ENCODE data around the gene OBSCN. TPM values are rescaled to one million over a fixed set of nuclear protein-coding genes. Genes with fewer than 3 reads are reported as not detected.

Gene OBSCN
- total and polyA plus RNA-seq, 2 of the 13 experiments (the other 11 are each of a cell fraction or from before 2014, with no cell fraction given) = 0.20 TPM

GRCh38 chr1:228302086-228302485 is 94.2 kb downstream of the OBSCN start:
- intact Hi-C loops (cut with micrococcal nuclease; ENCODE audit: unreplicated experiment) = no loop called here
- Histone ChIP-seq H3K4me2 (ENCODE audit: low read depth, low read length) (no peak overlapping the region), H3K4me1 (ENCODE audit: insufficient read depth, low read length) (no peaks in the 10 kb centered on the region), H4K20me1 (ENCODE audit: insufficient read depth, low read length) (no peaks in the 10 kb centered on the region), H3K27ac (ENCODE audit: extremely low read length, insufficient read depth, low read length) (no peak overlapping the region), H3K9me3 (ENCODE audit: low read length) (peaks cover 25% of the 10 kb centered on the region), H3K27me3 (ENCODE audit: control insufficient read depth in 1 of 2, insufficient read depth in 2 of 2, low read length in 2 of 2) (peaks cover 4 to 22% of the 10 kb centered on the region in 2 experiments; a peak in 4 of 5 replicates), H3K36me3 (replicated peaks in 1 of 2; ENCODE audit: control insufficient read depth in 1 of 2, insufficient read depth in 2 of 2, low read length in 2 of 2) (no peaks in the 10 kb centered on the region), H3K9ac (ENCODE audit: insufficient read depth, low read depth, low read length) (no peak overlapping the region), H3K4me3 (replicated peaks in 1 of 3; ENCODE audit: insufficient read depth in 1 of 3, low read depth in 2 of 3, low read length in 3 of 3) (no peak overlapping the region), H3K79me2 (ENCODE audit: insufficient read depth, low read length) (no peaks in the 10 kb centered on the region), H2AFZ (ENCODE audit: low read length) (no peak overlapping the region)
- no TSS peak for BruUV-seq (replicated peaks)
- ChIA-PET CTCF (ENCODE audit: low intra/inter-chr PET ratio, low total read pairs) (no interaction called here), POLR2A (no interaction called here)
- ATAC-seq (no peak), DNase-seq (ENCODE audit: low spot score) (no peak), FAIRE-seq (no peak)
- 3% methylated on average over 4 of the region's 4 CpGs for WGBS (ENCODE audit: low lambda C conversion rate)
- in situ Hi-C loops (cut with HindIII; ENCODE audit: extremely low pct_ligation_motif_present, low pct_unique_long_range_greater_than_20kb) = no loop called here
- TF ChIP-seq NRL (CRISPR knock-in tag; IDR thresholded peaks at IDR 0.05; ENCODE audit: borderline replicate concordance) = no peak
- no peak for TF ChIP-seq EHMT2 (IDR thresholded peaks at IDR 0.05; ENCODE audit: borderline replicate concordance, low read depth, low read length)

- H2AFZ ChIP-seq (ENCODE audit: low read length) = no peak overlapping the region
- H3K4me3 ChIP-seq (replicated peaks in 1 of 3; ENCODE audit: insufficient read depth in 1 of 3, low read depth in 2 of 3, low read length in 3 of 3) = no peak overlapping the region
- H3K79me2 ChIP-seq (ENCODE audit: insufficient read depth, low read length) = no peaks in the 10 kb centered on the region
- FAIRE-seq (no peak), DNase-seq (ENCODE audit: low spot score) (no peak), ATAC-seq (no peak)
- BruUV-seq (replicated peaks) = no TSS peak
- TF ChIP-seq REST (IDR thresholded peaks at IDR 0.05; ENCODE audit: borderline replicate concordance in 1 of 2, low read depth in 1 of 2, low read length in 2 of 2) = no peak
- TF ChIP-seq ESRRA (CRISPR knock-in tag; IDR thresholded peaks at IDR 0.05; ENCODE audit: low read depth) = no peak
- no peak for TF ChIP-seq AHR (CRISPR knock-in tag; IDR thresholded peaks at IDR 0.05)
- no peak for TF ChIP-seq NRL (CRISPR knock-in tag; IDR thresholded peaks at IDR 0.05; ENCODE audit: borderline replicate concordance)
- no peak for TF ChIP-seq MIXL1 (CRISPR knock-in tag; IDR thresholded peaks at IDR 0.05)
- peaks cover 7 to 29% of the 10 kb centered on the region in 2 experiments; a peak in 4 of 5 replicates for H3K27me3 ChIP-seq (ENCODE audit: control insufficient read depth in 1 of 2, insufficient read depth in 2 of 2, low read length in 2 of 2)
- peaks cover 25% of the 10 kb centered on the region for H3K9me3 ChIP-seq (ENCODE audit: low read length)
- no peaks in the 10 kb centered on the region for H3K36me3 ChIP-seq (replicated peaks in 1 of 2; ENCODE audit: control insufficient read depth in 1 of 2, insufficient read depth in 2 of 2, low read length in 2 of 2)
- H3K9ac ChIP-seq (ENCODE audit: insufficient read depth, low read depth, low read length) = no peak overlapping the region
- H4K20me1 ChIP-seq (ENCODE audit: insufficient read depth, low read length) = no peaks in the 10 kb centered on the region
- in situ Hi-C loops (cut with HindIII; ENCODE audit: extremely low pct_ligation_motif_present, low pct_unique_long_range_greater_than_20kb) = no loop called here
- ChIA-PET CTCF (ENCODE audit: low intra/inter-chr PET ratio, low total read pairs) (no interaction called here), POLR2A (no interaction called here)
- no peak overlapping the region for H3K27ac ChIP-seq (ENCODE audit: extremely low read length, insufficient read depth, low read length)
- no peaks in the 10 kb centered on the region for H3K4me1 ChIP-seq (ENCODE audit: insufficient read depth, low read length)
- intact Hi-C loops (cut with micrococcal nuclease; ENCODE audit: unreplicated experiment) = no loop called here
- WGBS (ENCODE audit: low lambda C conversion rate) = 34% methylated on average over 8 of the region's 9 CpGs
- no peak overlapping the region for H3K4me2 ChIP-seq (ENCODE audit: low read depth, low read length)
Measured at GRCh38 chr1:228303596-228303995, 95.8 kb downstream of the OBSCN start.
